K562 (cell line): Measurements from ENCODE around the gene FGF21. TPM values are rescaled to one million over a fixed set of nuclear protein-coding genes. Genes with fewer than 3 reads are reported as not detected.

ENCODE experiments used
- CHD7 ChIP-seq: fragments of 200-600 bp; sonication (generic); IDR thresholded peaks from one replicate; pipeline ENCODE4 v1.6.1; 2012; ENCODE audit warnings: mild to moderate bottlenecking, low read depth, low read length, inconsistent platforms
- CSDE1 ChIP-seq, 2 experiments: fragments of 450-650 bp; IDR thresholded peaks; 2 replicates each; pipeline ENCODE4 v1.6.1; 2016; ENCODE audit warnings: mild to moderate bottlenecking in 1 of 2
- GTF2A2 ChIP-seq: IDR thresholded peaks from 2 replicates; pipeline ENCODE4 v1.6.1; 2016; ENCODE audit warnings: mild to moderate bottlenecking, missing genetic modification characterization, missing compliant biosample characterization
- MTA2 ChIP-seq: fragments of 450-650 bp; IDR thresholded peaks from 2 replicates; pipeline ENCODE4 v1.6.1; 2016; ENCODE audit warnings: low read depth
- ZFP91 ChIP-seq: sonication (generic); formaldehyde crosslinking; IDR thresholded peaks from 2 replicates; pipeline ENCODE4 v1.8.0; 2022; ENCODE audit warnings: mild to moderate bottlenecking, missing genetic modification reagents
- polyA plus RNA-seq, 8 experiments: library from polyadenylated mRNA; depleted of rRNA in 4 of 8; stranded (reverse) in 5 of 8; unstranded in 3 of 8; fragments of >200 nt; fragmentation: Nextera tagmentation in 2 of 8; fragmentation: Illumina TruSeq in 1 of 8; extraction: Ambion mirVana in 2 of 8; extraction: Trizol in 1 of 8; gene quantifications; 2 replicates each; pipeline versions ENCODE4 v1.2.1 to v1.2.3, GENCODE V29; 2011 to 2014; ENCODE audit warnings: inconsistent platforms in 1 of 8, missing spikeins in 1 of 8
- total RNA-seq, 7 experiments: library from RNA; depleted of rRNA in 6 of 7; stranded (reverse); fragments of >200 nt in 6 of 7; fragmentation: Illumina TruSeq in 2 of 7; extraction: Trizol in 2 of 7; gene quantifications; 2 replicates each; pipeline versions ENCODE4 v1.2.1 to v1.2.3, GENCODE V29; 2011 to 2021; ENCODE audit warnings: low replicate concordance in 1 of 7

The FGF21 gene
- total and polyA plus RNA-seq, 9 of the 15 experiments (the other 6 are each of a cell fraction or from before 2014, with no cell fraction given): 0.04 to 0.77 (median 0.09) TPM; not detected in 6

GRCh38 chr19:48780631-48781391, 25.5 kb downstream of the FGF21 start (continued):
- TF ChIP-seq CHD7 (no peak), ZFP91 (CRISPR knock-in tag) (no peak), CSDE1 (IDR thresholded peaks at IDR 0.05) (no peak), MTA2 (no peak), GTF2A2 (tag) (no peak)
- TF ChIP-seq, all 486 proteins: peak for 133
